Measurements from ENCODE around the gene RALGPS1.

DNA sequence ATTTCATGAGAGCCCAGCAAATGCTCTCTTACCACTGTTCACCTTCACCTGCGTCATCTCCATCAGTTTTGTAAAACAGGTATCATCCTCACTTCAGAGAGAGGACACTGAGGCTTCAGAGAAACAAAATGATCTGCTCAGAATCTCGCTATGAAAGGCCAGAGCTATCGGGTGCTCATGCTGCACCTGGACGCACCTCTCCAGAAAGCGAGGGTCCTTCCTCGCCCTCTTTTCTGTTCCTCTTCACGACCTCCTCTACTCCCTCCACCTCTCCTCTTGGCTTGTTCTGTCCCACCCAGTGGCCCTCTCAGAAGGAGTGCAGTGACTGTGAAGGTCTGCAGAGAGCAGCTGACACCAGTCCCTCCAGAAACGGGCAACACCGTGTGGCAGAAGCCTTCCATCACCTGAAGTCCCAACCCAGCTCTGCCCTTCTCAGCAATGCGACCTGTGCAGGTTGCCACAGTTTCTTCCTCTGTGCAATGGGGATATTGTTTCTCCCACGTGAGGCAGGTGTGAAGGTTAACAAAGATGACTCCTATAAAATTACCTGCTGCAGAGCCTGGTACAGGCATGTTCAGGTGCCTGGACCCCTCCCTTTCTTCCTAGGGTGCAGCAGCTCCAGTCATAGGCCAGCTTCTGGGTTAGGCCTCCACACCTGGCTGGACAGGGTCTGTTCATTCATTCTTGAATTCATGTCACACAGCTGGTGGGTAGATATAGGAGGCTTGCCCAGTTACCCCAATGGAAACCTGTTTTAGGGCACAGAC lies 253.2 kb downstream of the RALGPS1 start:
- TF ChIP-seq, protein P1, sequence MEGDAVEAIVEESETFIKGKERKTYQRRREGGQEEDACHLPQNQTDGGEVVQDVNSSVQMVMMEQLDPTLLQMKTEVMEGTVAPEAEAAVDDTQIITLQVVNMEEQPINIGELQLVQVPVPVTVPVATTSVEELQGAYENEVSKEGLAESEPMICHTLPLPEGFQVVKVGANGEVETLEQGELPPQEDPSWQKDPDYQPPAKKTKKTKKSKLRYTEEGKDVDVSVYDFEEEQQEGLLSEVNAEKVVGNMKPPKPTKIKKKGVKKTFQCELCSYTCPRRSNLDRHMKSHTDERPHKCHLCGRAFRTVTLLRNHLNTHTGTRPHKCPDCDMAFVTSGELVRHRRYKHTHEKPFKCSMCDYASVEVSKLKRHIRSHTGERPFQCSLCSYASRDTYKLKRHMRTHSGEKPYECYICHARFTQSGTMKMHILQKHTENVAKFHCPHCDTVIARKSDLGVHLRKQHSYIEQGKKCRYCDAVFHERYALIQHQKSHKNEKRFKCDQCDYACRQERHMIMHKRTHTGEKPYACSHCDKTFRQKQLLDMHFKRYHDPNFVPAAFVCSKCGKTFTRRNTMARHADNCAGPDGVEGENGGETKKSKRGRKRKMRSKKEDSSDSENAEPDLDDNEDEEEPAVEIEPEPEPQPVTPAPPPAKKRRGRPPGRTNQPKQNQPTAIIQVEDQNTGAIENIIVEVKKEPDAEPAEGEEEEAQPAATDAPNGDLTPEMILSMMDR (IDR thresholded peaks at IDR 0.05), result no peak
- TF ChIP-seq POLR2A (IDR thresholded peaks at IDR 0.05), result no peak

Measured in lower leg skin (tissue), 3 donors.